DMS114 treated with DMSO at 0.1 percent for 48 hours (cell line): Measurements from ENCODE around the gene DNM3.
"Not testable (repeated sequence)": the region's sequence is repeated elsewhere in the genome, so short reads cannot be mapped to it uniquely, and the experiment has no call there.

Source experiments
- DNase-seq: peaks from one replicate; lab custom pipeline; 2025; ENCODE audit not compliant: unreplicated experiment; lab: John Stamatoyannopoulos, UW

Gene DNM3

DNA sequence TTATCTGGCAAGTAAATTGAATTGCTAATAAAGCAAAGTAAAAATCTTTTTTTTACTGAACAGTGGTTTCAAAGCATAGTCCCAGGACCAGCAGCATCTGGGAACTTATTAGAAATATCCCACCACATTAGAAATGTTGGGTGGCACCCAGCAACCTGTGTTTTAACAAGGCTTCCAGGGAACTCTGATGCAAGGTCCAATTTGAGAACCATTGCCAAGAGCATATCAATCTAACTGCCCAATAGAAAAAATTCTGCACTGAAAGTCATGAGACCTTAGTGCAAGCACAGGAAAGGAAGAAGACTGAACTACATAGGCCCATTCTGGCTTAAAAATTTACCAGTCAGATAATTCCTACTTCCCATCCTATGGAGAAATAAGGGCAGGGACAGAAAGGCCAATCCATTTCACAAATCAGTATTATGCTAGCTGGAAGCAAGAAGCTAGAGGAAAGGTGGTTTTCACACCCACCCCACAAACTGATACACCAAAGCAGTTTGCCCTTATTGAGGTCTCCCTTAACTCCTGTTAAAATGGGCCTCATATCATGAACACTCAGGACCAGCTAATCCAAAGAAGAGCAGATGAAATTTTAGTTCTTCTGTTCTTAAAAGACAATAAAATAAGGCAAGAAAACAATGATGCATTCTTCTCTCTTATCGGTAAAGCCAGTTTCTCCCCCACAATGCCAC, 561.7 kb downstream of the DNM3 start:
- no peak for DNase-seq

- DNase-seq, result no peak
Observed at GRCh38 chr1:172404121-172404520, 562.8 kb downstream of the DNM3 start.

DNA sequence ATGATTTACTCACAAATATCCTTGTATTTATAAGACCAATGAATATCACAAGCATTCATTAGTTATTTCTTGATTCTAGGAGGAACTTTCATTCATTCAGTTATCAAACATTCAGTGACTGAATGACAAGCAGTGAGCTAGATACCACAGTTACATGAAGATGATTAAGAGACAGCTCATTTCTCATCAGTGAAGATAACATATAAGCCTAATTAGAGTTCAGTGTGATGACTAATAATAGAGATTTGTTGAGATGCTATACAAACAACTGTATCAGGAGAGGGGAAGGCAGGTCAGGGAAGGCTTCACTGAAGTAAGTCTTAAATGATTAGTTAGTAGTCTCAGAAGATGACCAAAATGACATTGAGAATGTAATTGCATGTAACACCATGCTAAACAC, 564.6 kb downstream of the DNM3 start:
- no peak for DNase-seq

DNA sequence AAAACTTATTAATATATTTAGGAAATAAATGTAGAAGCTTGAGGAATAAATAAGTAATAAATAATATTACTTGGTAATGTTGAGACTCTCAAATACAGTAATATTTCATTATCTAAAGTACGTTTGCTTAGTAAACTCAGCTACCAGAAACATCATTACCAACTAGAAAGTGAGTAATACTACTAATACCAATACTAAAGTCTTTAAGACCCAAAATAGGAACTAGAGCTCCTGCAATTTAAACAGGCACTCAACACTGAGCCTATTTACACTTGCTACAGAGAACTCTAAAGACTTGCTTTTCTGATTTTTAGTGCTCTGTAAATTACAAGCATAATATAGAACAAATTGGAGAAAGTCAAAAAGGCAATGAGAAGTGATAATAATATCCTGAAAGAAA, 565.7 kb downstream of the DNM3 start:
- no peak for DNase-seq

GRCh38 chr1:172408958-172409357, 567.7 kb downstream of the DNM3 start:
- DNase-seq, result no peak

DNA sequence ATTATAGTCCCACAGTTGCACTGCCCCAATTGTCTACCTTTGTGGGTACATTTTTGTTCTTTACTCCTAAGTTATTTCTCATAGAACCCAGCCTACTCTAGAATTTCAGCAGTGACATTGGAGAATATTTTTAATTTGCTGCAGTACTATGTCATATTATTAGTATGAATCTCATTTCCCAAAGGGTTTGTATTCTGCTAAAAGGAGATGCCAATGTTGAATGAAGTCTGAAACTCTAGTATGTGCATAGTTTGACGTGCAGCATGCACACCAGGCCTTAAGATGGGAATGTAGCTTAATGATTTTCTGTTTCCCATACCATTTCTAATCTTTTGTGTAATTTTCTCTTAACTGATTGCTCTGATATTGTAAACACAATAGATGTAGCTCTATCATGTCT, 568.7 kb downstream of the DNM3 start:
- no peak for DNase-seq

GRCh38 chr1:172411791-172412338, 570.6 kb downstream of the DNM3 start:
- DNase-seq, result no peak

DNA sequence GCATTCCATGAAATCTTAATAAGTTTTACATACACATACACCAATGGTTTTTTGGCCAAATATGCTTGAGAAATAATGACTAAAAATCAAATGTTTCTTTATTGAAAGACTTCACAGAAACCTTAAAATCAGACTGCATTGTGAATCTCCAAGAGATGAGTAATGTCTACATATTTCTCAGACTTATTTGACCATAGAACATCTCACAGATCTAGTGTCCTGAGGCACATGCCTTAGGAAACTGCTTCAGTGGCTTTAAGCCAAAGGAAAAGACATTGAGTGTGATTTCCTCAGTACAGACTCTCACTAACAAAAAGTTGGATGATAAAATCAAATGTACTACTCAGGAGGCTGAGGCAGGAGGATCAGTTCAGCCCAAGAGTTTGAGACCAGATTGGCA, 573.0 kb downstream of the DNM3 start:
- DNase-seq, result no peak

GRCh38 chr1:172416496-172417035, 575.3 kb downstream of the DNM3 start:
- no peak for DNase-seq

- no peak for DNase-seq
Observed at GRCh38 chr1:172417557-172417956, 576.3 kb downstream of the DNM3 start.

GRCh38 chr1:172420385-172420784, 579.1 kb downstream of the DNM3 start, which contains the start of gene C1orf105:
C1orf105 (plus strand) TSS chr1:172420685; CDS start chr1:172420886, 201 bp downstream.
- DNase-seq, result no peak

DNA sequence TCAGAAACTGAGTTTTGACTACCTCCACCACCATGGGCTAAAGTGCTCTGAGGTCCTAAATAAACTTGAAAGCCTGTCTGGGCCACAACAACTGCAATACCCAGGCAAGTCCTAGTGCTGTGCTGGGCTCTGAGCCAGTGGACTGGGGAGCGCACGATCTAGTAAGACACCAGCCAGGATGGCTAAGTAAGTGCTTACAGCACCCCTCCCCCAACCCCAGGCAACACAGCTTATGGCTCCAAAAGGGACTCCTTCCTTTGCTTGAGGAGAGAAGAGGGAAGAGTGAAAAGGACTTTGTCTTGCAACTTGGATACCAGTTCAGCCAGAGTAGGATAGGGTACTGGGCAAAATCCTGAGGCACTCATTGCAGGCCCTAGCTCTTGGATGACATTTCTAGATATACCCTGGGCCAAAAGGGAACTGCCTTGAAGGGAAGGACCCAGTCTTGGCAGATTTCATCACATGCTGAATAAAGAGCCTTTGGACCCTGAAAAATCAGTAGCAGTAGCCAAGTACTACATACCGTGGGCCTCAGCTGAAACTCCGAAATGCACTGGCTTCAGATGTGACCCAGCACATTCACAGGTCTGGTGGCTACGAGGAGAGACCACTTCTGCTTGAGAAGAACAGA, 580.8 kb downstream of the DNM3 start:
- DNase-seq, result no peak

GRCh38 chr1:172423336-172423735, 582.0 kb downstream of the DNM3 start:
- DNase-seq, result no peak

GRCh38 chr1:172425339-172425738, 584.0 kb downstream of the DNM3 start:
- no peak for DNase-seq

- no peak for DNase-seq
Observed at GRCh38 chr1:172427191-172427590, 585.9 kb downstream of the DNM3 start.

DNA sequence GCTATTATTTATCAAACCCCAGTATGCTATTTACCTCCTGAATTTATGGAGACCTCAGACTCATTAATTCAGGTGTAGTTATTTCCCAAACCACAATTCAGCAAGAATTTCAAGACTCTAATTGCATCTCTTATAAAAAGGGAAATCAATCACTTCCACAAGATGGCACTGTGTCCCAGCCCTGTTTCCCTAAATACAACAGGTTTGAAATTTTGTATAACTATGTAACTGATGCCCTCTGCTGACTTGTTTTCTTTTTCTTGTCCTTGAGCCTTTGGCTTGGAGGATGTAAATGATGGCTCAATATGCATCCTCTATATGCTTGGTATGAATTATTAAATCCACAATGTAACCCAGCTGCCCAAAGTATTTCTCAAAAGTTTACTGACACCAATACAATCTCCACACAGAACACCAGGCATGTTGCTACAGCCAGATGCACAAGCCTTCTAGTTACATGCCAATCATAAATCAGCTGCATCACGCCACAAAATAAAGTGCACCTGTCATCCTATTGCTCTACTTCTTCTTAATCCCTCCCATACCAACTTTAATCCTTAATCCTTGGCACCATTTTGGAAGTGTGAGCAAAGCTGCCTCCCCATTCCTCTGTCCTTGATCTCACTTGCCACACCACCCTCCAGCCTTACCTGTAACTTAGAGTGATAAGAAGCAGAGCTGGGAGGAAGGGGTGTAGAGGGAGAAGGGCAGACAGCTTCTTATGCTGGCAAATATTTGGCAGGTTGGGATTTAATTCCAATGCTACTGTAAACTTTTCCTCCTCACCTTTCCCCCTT, 588.2 kb downstream of the DNM3 start:
- DNase-seq, result peak; percentile 60

GRCh38 chr1:172430128-172430454, 588.8 kb downstream of the DNM3 start:
- DNase-seq, result no peak

- DNase-seq, result no peak
Observed at GRCh38 chr1:172431204-172431603, 589.9 kb downstream of the DNM3 start.

GRCh38 chr1:172431721-172432192, 590.5 kb downstream of the DNM3 start:
- no peak for DNase-seq

DNA sequence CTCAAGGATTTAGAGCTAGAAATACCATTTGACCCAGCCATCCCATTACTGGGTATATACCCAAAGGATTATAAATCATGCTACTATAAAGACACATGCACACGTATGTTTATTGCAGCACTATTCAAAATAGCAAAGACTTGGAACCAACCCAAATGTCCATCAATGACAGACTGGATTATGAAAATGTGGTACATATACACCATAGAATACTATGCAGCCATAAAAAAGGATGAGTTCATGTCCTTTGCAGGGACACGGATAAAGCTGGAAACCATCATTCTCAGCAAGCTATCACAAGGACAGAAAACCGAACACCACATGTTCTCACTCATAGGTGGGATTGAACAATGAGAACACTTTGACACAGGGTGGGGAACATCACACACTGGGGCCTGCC, 595.9 kb downstream of the DNM3 start:
- not testable (repeated sequence) for DNase-seq

DNA sequence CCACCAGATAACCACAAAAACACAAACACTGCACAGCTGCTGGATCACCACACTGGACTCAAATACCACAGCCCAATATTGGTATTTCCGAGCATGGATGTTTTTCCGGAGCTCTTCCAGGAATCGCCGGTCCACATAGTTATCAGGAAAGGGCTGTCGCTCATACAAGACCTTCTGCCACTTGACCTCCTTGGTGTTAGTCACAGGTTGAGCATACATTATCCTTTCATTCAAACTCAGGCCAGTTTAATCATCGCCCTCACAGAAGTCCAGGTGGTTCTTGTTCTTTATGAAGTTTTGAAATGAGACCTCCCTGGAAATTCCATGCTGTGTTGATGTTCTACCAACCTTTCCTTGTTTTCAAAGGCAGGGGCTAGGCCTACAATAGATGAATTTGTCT, 601.1 kb downstream of the DNM3 start:
- DNase-seq, result no peak
